ENCODE results near the gene TMEM150A.

DNA sequence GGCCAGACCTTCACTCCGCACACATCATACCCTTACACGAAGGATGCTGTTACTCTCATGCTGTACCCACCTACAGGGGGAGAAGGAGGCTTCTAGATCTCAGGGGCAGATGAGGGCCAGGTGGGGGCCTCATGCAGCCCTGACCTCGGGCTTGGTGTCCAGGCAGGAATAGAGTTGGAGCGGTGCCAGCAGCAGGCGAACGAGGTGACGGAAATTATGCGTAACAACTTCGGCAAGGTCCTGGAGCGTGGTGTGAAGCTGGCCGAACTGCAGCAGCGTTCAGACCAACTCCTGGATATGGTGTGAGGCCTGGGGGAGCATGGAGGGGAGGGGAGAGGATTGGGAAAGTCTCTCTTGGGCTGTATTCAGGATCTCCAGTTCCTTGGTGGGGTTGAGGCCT is 10.9 kb downstream of the TMEM150A start:
- TF ChIP-seq, protein P1, sequence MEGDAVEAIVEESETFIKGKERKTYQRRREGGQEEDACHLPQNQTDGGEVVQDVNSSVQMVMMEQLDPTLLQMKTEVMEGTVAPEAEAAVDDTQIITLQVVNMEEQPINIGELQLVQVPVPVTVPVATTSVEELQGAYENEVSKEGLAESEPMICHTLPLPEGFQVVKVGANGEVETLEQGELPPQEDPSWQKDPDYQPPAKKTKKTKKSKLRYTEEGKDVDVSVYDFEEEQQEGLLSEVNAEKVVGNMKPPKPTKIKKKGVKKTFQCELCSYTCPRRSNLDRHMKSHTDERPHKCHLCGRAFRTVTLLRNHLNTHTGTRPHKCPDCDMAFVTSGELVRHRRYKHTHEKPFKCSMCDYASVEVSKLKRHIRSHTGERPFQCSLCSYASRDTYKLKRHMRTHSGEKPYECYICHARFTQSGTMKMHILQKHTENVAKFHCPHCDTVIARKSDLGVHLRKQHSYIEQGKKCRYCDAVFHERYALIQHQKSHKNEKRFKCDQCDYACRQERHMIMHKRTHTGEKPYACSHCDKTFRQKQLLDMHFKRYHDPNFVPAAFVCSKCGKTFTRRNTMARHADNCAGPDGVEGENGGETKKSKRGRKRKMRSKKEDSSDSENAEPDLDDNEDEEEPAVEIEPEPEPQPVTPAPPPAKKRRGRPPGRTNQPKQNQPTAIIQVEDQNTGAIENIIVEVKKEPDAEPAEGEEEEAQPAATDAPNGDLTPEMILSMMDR (IDR thresholded peaks at IDR 0.05) = no peak
- TF ChIP-seq POLR2A (IDR thresholded peaks at IDR 0.05) = no peak

Data from esophagus squamous epithelium (tissue), 4 donors.